ENCODE results near the gene CCM2. TPM values are rescaled to one million over a fixed set of nuclear protein-coding genes. Genes with fewer than 3 reads are reported as not detected.

Gene CCM2
- total RNA-seq, 1 donor from 2014 or later: 62.0 TPM

DNA sequence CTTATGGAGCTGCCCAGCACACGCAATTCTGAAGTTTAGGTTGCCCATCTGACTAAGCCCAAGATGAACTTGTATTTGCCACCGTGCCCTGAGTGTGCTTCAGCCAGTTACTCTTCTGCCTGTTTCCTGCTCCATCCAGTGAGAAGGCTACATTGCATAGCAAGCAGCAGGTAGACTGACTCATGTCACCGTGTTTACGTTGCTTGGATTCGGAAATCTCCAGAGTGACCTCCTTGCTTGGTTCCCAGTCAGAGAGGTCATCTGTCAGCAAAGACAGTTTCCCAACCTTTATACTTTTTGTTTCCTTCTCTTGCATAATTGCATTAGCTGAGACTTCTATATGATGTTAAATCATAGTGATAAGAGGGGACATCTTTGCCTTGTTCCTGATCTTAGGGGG lies 57.9 kb downstream of the CCM2 start:
- Mint-ChIP-seq H3K9me3 (ENCODE audit: unreplicated experiment) (no peaks in the 10 kb centered on the region), H3K4me1 (ENCODE audit: low read depth, unreplicated experiment) (peaks cover 2% of the 10 kb centered on the region), H3K4me3 (ENCODE audit: unreplicated experiment) (no peak overlapping the region), H3K27me3 (ENCODE audit: low read depth, unreplicated experiment) (no peaks in the 10 kb centered on the region), H3K36me3 (ENCODE audit: low read depth, unreplicated experiment) (peaks cover 9% of the 10 kb centered on the region), H3K27ac (ENCODE audit: unreplicated experiment) (no peak overlapping the region)
- DNase-seq (ENCODE audit: low read depth): no peak
- Histone ChIP-seq H3K27me3 (ENCODE audit: insufficient read depth, low read length) (no peaks in the 10 kb centered on the region), H3K9ac (ENCODE audit: low read length) (no peak overlapping the region), H3K27ac (ENCODE audit: low read depth, low read length) (no peak overlapping the region), H2AFZ (ENCODE audit: low read depth, low read length) (no peak overlapping the region), H3K4me3 (ENCODE audit: insufficient read depth, low read depth, low read length) (no peak overlapping the region), H4K20me1 (ENCODE audit: insufficient read depth, low read length) (peaks cover 76% of the 10 kb centered on the region), H3K79me2 (ENCODE audit: insufficient read depth, low read length) (peaks cover 75% of the 10 kb centered on the region), H3K36me3 (ENCODE audit: insufficient read depth, low read length) (no peaks in the 10 kb centered on the region), H3K4me1 (ENCODE audit: insufficient read depth, low read length) (no peaks in the 10 kb centered on the region), H3K9me3 (ENCODE audit: insufficient read depth, low read depth, low read length) (no peaks in the 10 kb centered on the region), H3K4me2 (ENCODE audit: low read length) (no peak overlapping the region)
- TF ChIP-seq EZH2 (IDR thresholded peaks at IDR 0.05; ENCODE audit: insufficient read depth, low read length): no peak
- TF ChIP-seq, protein P1, sequence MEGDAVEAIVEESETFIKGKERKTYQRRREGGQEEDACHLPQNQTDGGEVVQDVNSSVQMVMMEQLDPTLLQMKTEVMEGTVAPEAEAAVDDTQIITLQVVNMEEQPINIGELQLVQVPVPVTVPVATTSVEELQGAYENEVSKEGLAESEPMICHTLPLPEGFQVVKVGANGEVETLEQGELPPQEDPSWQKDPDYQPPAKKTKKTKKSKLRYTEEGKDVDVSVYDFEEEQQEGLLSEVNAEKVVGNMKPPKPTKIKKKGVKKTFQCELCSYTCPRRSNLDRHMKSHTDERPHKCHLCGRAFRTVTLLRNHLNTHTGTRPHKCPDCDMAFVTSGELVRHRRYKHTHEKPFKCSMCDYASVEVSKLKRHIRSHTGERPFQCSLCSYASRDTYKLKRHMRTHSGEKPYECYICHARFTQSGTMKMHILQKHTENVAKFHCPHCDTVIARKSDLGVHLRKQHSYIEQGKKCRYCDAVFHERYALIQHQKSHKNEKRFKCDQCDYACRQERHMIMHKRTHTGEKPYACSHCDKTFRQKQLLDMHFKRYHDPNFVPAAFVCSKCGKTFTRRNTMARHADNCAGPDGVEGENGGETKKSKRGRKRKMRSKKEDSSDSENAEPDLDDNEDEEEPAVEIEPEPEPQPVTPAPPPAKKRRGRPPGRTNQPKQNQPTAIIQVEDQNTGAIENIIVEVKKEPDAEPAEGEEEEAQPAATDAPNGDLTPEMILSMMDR (IDR thresholded peaks at IDR 0.05; ENCODE audit: insufficient read depth, low read depth, low read length): no peak
- FAIRE-seq: no peak

DNA sequence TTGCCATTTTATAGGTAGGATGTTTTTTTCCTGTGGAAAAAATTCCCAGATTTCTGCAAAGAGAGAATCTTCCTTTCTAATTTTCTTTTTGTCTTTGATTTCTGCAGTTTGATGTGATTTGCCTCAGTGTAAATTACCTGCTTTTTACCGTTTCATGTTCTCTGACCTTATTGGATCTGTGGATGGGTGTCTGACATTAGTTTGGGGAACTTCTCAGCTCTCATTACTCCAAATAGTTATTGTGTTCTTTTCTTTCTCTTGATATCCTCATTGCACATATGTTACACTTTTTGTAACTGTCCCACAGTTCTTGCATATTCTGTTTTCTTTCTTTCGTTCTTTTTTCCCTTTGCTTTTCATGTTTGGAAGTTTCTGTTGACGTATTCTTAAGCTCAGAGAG lies 60.3 kb downstream of the CCM2 start:
- FAIRE-seq: no peak
- Mint-ChIP-seq H3K4me3 (ENCODE audit: unreplicated experiment) (no peak overlapping the region), H3K27ac (ENCODE audit: unreplicated experiment) (no peak overlapping the region)

DNA sequence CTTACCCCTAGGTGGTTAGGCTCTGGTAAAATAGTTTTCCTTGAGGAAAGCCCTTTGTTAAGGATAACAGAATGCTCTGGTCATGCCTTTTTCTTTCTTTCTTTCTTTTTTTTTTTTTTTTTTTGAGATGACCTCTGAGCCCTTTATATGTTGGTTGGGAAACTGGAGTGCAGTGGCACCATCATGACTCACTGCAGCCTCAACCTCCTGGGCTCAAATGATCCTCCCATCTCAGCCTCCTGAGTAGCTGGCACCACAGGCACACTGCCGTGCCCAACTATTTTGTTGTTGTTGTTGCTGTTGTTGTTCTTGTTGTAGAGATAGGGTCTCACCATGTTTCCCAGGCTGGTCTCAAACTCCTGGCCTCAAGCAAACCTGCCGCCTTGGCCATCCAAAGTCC lies 61.4 kb downstream of the CCM2 start:
- H3K9me3 Mint-ChIP-seq (ENCODE audit: unreplicated experiment): peaks cover 3% of the 10 kb centered on the region

More for the DNA sequence above, 60.3 kb downstream of the CCM2 start:
- no peak for DNase-seq (ENCODE audit: low read depth)
- no peaks in the 10 kb centered on the region for H3K27me3 Mint-ChIP-seq (ENCODE audit: low read depth, unreplicated experiment)
- Histone ChIP-seq H3K4me3 (ENCODE audit: insufficient read depth, low read depth, low read length) (no peak overlapping the region), H3K27ac (ENCODE audit: low read depth, low read length) (no peak overlapping the region), H3K27me3 (ENCODE audit: insufficient read depth, low read length) (no peaks in the 10 kb centered on the region), H3K9ac (ENCODE audit: low read length) (no peak overlapping the region), H3K79me2 (ENCODE audit: insufficient read depth, low read length) (peaks cover 71% of the 10 kb centered on the region), H3K4me1 (ENCODE audit: insufficient read depth, low read length) (no peaks in the 10 kb centered on the region), H3K4me2 (ENCODE audit: low read length) (no peak overlapping the region), H3K36me3 (ENCODE audit: insufficient read depth, low read length) (peaks cover 4% of the 10 kb centered on the region), H3K9me3 (ENCODE audit: insufficient read depth, low read depth, low read length) (no peaks in the 10 kb centered on the region), H4K20me1 (ENCODE audit: insufficient read depth, low read length) (peaks cover 80% of the 10 kb centered on the region), H2AFZ (ENCODE audit: low read depth, low read length) (no peak overlapping the region)
- peaks cover 15% of the 10 kb centered on the region for H3K36me3 Mint-ChIP-seq (ENCODE audit: low read depth, unreplicated experiment)
- peaks cover 2% of the 10 kb centered on the region for H3K4me1 Mint-ChIP-seq (ENCODE audit: low read depth, unreplicated experiment)
- TF ChIP-seq, protein P1 (IDR thresholded peaks at IDR 0.05; ENCODE audit: insufficient read depth, low read depth, low read length): no peak
- TF ChIP-seq EZH2 (IDR thresholded peaks at IDR 0.05; ENCODE audit: insufficient read depth, low read length): no peak
- peaks cover 3% of the 10 kb centered on the region for H3K9me3 Mint-ChIP-seq (ENCODE audit: unreplicated experiment)

More for the DNA sequence above, 61.4 kb downstream of the CCM2 start:
- Histone ChIP-seq H3K36me3 (ENCODE audit: insufficient read depth, low read length) (peaks cover 4% of the 10 kb centered on the region), H3K9ac (ENCODE audit: low read length) (no peak overlapping the region), H3K4me1 (ENCODE audit: insufficient read depth, low read length) (no peaks in the 10 kb centered on the region), H4K20me1 (ENCODE audit: insufficient read depth, low read length) (peaks cover 86% of the 10 kb centered on the region), H2AFZ (ENCODE audit: low read depth, low read length) (no peak overlapping the region), H3K27ac (ENCODE audit: low read depth, low read length) (no peak overlapping the region), H3K27me3 (ENCODE audit: insufficient read depth, low read length) (no peaks in the 10 kb centered on the region), H3K4me3 (ENCODE audit: insufficient read depth, low read depth, low read length) (no peak overlapping the region), H3K9me3 (ENCODE audit: insufficient read depth, low read depth, low read length) (no peaks in the 10 kb centered on the region), H3K4me2 (ENCODE audit: low read length) (no peak overlapping the region), H3K79me2 (ENCODE audit: insufficient read depth, low read length) (peaks cover 68% of the 10 kb centered on the region)
- H3K27me3 Mint-ChIP-seq (ENCODE audit: low read depth, unreplicated experiment): no peaks in the 10 kb centered on the region
- H3K4me1 Mint-ChIP-seq (ENCODE audit: low read depth, unreplicated experiment): peaks cover 2% of the 10 kb centered on the region
- FAIRE-seq: no peak
- TF ChIP-seq, protein P1 (IDR thresholded peaks at IDR 0.05; ENCODE audit: insufficient read depth, low read depth, low read length): no peak
- no peak for TF ChIP-seq EZH2 (IDR thresholded peaks at IDR 0.05; ENCODE audit: insufficient read depth, low read length)
- no peak overlapping the region for H3K27ac Mint-ChIP-seq (ENCODE audit: unreplicated experiment)
- DNase-seq (ENCODE audit: low read depth): no peak
- H3K4me3 Mint-ChIP-seq (ENCODE audit: unreplicated experiment): no peak overlapping the region
- H3K36me3 Mint-ChIP-seq (ENCODE audit: low read depth, unreplicated experiment): peaks cover 16% of the 10 kb centered on the region

All from astrocyte (in vitro differentiated cells and primary cell).